C4-2B (cell line): ENCODE results near the gene SGSM1.

Experiments
- ZFX ChIP-seq: fragments of 450-650 bp; IDR thresholded peaks from 2 replicates; pipeline ENCODE4 v1.6.1; 2017
- TF ChIP-seq, protein P1 (sequence below): fragments of 450-650 bp; conservative IDR thresholded peaks from 2 replicates; pipeline ENCODE4 v1.5.1; 2017; ENCODE audit warnings: mild to moderate bottlenecking

DNA sequence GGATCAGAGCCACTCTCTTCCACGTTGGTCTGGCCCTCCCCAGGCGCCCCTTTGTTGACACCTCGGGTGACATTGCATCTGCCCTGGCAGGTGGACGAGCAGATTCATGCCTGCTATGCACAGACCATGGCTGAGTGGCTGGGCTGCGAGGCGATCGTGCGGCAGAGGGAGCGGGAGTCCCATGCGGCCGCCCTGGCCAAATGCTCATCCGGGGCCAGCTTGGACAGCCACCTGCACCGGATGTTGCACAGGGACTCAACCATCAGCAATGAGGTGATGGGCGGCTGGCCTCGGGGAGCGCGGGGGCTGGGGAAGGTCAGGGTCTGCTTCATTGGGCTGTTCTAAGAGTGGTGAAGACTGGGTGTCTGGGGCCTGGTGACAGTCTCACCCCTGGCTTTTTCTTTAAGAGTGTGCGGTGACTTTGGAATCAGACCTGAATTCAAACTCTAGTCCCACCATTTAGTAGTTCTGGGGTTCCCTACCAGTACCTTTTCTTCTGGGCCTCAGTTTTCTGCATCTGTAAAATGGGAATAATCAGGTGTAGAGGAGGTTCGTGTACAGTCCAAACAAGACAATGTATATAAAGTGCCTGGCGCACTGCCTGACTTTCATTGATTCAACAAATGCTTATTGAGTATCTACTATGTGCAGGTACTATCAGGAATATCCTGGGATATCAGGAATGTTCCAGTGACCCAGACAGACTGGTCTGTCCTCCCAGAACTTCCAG is 87.5 kb downstream of the SGSM1 start:
- TF ChIP-seq, protein P1, sequence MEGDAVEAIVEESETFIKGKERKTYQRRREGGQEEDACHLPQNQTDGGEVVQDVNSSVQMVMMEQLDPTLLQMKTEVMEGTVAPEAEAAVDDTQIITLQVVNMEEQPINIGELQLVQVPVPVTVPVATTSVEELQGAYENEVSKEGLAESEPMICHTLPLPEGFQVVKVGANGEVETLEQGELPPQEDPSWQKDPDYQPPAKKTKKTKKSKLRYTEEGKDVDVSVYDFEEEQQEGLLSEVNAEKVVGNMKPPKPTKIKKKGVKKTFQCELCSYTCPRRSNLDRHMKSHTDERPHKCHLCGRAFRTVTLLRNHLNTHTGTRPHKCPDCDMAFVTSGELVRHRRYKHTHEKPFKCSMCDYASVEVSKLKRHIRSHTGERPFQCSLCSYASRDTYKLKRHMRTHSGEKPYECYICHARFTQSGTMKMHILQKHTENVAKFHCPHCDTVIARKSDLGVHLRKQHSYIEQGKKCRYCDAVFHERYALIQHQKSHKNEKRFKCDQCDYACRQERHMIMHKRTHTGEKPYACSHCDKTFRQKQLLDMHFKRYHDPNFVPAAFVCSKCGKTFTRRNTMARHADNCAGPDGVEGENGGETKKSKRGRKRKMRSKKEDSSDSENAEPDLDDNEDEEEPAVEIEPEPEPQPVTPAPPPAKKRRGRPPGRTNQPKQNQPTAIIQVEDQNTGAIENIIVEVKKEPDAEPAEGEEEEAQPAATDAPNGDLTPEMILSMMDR = no peak
- no peak for TF ChIP-seq ZFX
